GM12878 (cell line): ENCODE measurements around the gene MGAT5. TPM values are rescaled to one million over a fixed set of nuclear protein-coding genes. Genes with fewer than 3 reads are reported as not detected.

ENCODE experiments used
- ATAC-seq: fragments of 200-7000 bp; cut with Tn5 transposase; 3 replicates; pipeline ENCODE4 v1.9.1; 2020; ENCODE audit warnings: mild to moderate bottlenecking, moderate library complexity
- BruUV-seq: library from RNA; stranded (reverse); fragments of 400-500 nt; replicated peaks from 2 replicates; lab custom pipeline; 2021; lab: Mats Ljungman, UMichigan
- CTCF ChIA-PET: fragments of 300-600 bp; sonication (Branson Sonifier 250); formaldehyde crosslinking; extraction: SDS; loops from one replicate; lab custom pipeline; 2021; ENCODE audit warnings: inconsistent platforms; lab: Yijun Ruan, JAX
- POLR2A ChIA-PET: fragments of 350-600 bp; formaldehyde crosslinking; extraction: SDS; loops from one replicate; lab custom pipeline; 2021; ENCODE audit warnings: inconsistent platforms; lab: Charles Lee
- RAD21 ChIA-PET: fragments of 300-600 bp; sonication (Branson Sonifier 250); formaldehyde crosslinking; loops from one replicate; lab custom pipeline; 2023; ENCODE audit warnings: antibody characterized with exemption; ENCODE audit not compliant: unreplicated experiment; lab: Charles Lee
- SMC1A ChIA-PET: fragments of 300-600 bp; sonication (Branson Sonifier 250); formaldehyde crosslinking; loops from one replicate; lab custom pipeline; 2023; ENCODE audit not compliant: unreplicated experiment, uncharacterized antibody; lab: Charles Lee
- DNase-seq: peaks from one replicate; pipeline ENCODE4 v3.0.0-alpha.2; 2011; ENCODE audit warnings: low read depth, low spot score
- FAIRE-seq: peaks from 3 replicates; lab custom pipeline; 2011; peaks lifted over from hg19 to GRCh38; lab: Jason Lieb, UNC
- H2AFZ ChIP-seq: 2 replicates; pipeline ENCODE4 v1.6.0; 2011; ENCODE audit warnings: low read depth, low read length, control low read depth; ENCODE audit not compliant: control insufficient read depth
- H3K27ac ChIP-seq: 2 replicates; pipeline ENCODE4 v1.5.1; 2011; ENCODE audit warnings: control low read depth; ENCODE audit not compliant: control insufficient read depth, insufficient read depth
- H3K27me3 ChIP-seq, 2 experiments: replicated peaks in 1 of 2; 2 replicates each; pipeline versions ENCODE4 v1.6.0 to v1.6.1; 2011; ENCODE audit warnings: low read length in 1 of 2; ENCODE audit not compliant: control insufficient read depth in 2 of 2, insufficient read depth in 2 of 2
- H3K36me3 ChIP-seq, 2 experiments: 2 replicates each; pipeline ENCODE4 v1.5.1; 2011; ENCODE audit warnings: low read length in 1 of 2; ENCODE audit not compliant: control insufficient read depth in 2 of 2, insufficient read depth in 2 of 2
- H3K4me1 ChIP-seq: 2 replicates; pipeline ENCODE4 v1.6.1; 2011; ENCODE audit warnings: mild to moderate bottlenecking, low read length, moderate library complexity, mixed read lengths; ENCODE audit not compliant: control insufficient read depth, insufficient read depth
- H3K4me2 ChIP-seq: 2 replicates; pipeline ENCODE4 v1.6.0; 2011; ENCODE audit warnings: control low read depth; ENCODE audit not compliant: control insufficient read depth, insufficient read depth
- H3K4me3 ChIP-seq: fragments of 200-600 bp; sonication (generic); 2 replicates; pipeline ENCODE4 v1.5.1; 2016
- H3K79me2 ChIP-seq: 2 replicates; pipeline ENCODE4 v1.6.0; 2011; ENCODE audit warnings: low read length; ENCODE audit not compliant: control insufficient read depth, insufficient read depth
- H3K9ac ChIP-seq: 2 replicates; pipeline ENCODE4 v1.8.0; 2011; ENCODE audit warnings: low read length, control low read depth, mixed read lengths; ENCODE audit not compliant: control insufficient read depth, insufficient read depth
- H3K9me3 ChIP-seq: replicated peaks from 3 replicates; pipeline ENCODE4 v1.5.1; 2011; ENCODE audit warnings: mild to moderate bottlenecking, low read length; ENCODE audit not compliant: control insufficient read depth, insufficient read depth
- H4K20me1 ChIP-seq: 2 replicates; pipeline ENCODE4 v1.6.0; 2011; ENCODE audit not compliant: control insufficient read depth, insufficient read depth
- EED ChIP-seq: sonication (generic); IDR thresholded peaks from 2 replicates; pipeline ENCODE4 v1.6.1; 2016; ENCODE audit warnings: antibody characterized with exemption, low read depth
- ELK1 ChIP-seq: IDR thresholded peaks from 2 replicates; pipeline ENCODE4 v1.6.1; 2012; ENCODE audit warnings: low read depth, low read length, improper control_type of control experiment
- ETV6 ChIP-seq, 2 experiments: fragments of 450-650 bp in 1 of 2; IDR thresholded peaks in 1 of 2; conservative IDR thresholded peaks in 1 of 2; 2 replicates each; pipeline ENCODE4 v1.6.1; 2014; ENCODE audit warnings: antibody characterized with exemption in 1 of 2, borderline replicate concordance in 1 of 2, low read depth in 1 of 2, mild to moderate bottlenecking in 1 of 2, moderate library complexity in 1 of 2
- MLLT1 ChIP-seq: fragments of 450-650 bp; IDR thresholded peaks from 2 replicates; pipeline ENCODE4 v1.6.1; 2016; ENCODE audit warnings: mild to moderate bottlenecking
- RUNX3 ChIP-seq: IDR thresholded peaks from 2 replicates; pipeline ENCODE4 v1.6.1; 2012; ENCODE audit warnings: low read length, inconsistent platforms
- WGBS: methylation state at CpG from one replicate; pipeline ENCODE4 v1.1.6; 2016; ENCODE audit warnings: low lambda C conversion rate; ENCODE audit not compliant: insufficient replicate concordance, insufficient coverage; ENCODE audit errors: missing lambda C conversion rate; 5-methylcytosine and 5-hydroxymethylcytosine counted together
- in situ Hi-C: fragments of 300-500 bp; cut with MboI; formaldehyde crosslinking; loops from 9 replicates; pipeline ENCODE4 v1.14.3; 2018; ENCODE audit warnings: mixed read lengths
- intact Hi-C: fragments of 100-400 bp; cut with micrococcal nuclease; formaldehyde crosslinking; loops from one replicate; pipeline ENCODE4 v1.14.2; 2022; ENCODE audit not compliant: unreplicated experiment
- polyA plus RNA-seq, 11 experiments: library from polyadenylated mRNA; depleted of rRNA in 4 of 11; unstranded in 6 of 11; stranded (reverse) in 5 of 11; fragments of >200 nt; fragmentation: Nextera tagmentation in 4 of 11; fragmentation: Illumina TruSeq in 1 of 11; extraction: Ambion mirVana in 4 of 11; extraction: Trizol in 1 of 11; gene quantifications; 1 replicate in 1 of 11; 2 replicates in 10 of 11; pipeline versions ENCODE4 v1.2.1 to v1.2.3, GENCODE V29; 2011 to 2016; ENCODE audit warnings: inconsistent platforms in 2 of 11, missing spikeins in 2 of 11, low read depth in 1 of 11
- total RNA-seq, 4 experiments: library from RNA; depleted of rRNA in 3 of 4; stranded (reverse); fragments of >200 nt in 3 of 4; fragmentation: Illumina TruSeq in 1 of 4; extraction: Trizol in 1 of 4; gene quantifications; 2 replicates each; pipeline versions ENCODE4 v1.2.1 to v1.2.3, GENCODE V29; 2013 to 2021

MGAT5 gene
- total and polyA plus RNA-seq, 10 of the 15 experiments (the other 5 are each of a cell fraction or from before 2014, with no cell fraction given) = 4.9 to 104 (median 36.2) TPM

DNA sequence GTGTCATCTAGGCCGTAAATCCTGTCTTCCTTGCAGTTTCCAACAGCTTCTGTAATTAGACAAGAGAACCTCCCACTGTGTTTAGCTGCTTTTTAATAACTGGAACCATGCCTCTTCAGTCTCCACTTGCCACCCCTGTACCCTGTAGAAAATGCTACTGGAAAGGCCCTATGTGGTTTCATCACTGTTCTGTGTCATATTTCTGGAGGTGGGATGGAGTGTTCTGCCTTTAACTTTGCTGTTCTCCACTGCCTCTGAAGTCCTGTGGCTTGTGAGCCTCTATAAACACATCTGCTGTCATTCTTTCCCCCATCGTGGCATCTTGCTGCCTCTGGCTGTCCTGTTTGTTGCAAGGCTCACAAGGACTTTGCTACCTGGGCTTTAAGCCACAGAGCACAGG lies 17.9 kb downstream of the MGAT5 start:
- intact Hi-C loops (no loop called here), in situ Hi-C loops (no loop called here)
- DNase-seq (no peak), FAIRE-seq (no peak), ATAC-seq (peak; percentile 53)
- ChIA-PET POLR2A (interaction anchor here (0.7 to 1.6 kb wide), 3 partner anchors 10 to 18 kb away, joined by 3 to 9 read pairs (median 3); partner anchors contain the start of gene MGAT5), RAD21 (interaction anchor here (0.7 to 4.1 kb wide), 6 partner anchors 9 to 319 kb away, joined by 3 to 27 read pairs (median 4); no protein-coding TSS in a partner anchor), CTCF (interaction anchor here (1.6 to 4.6 kb wide), 4 partner anchors 10 to 140 kb away, joined by 6 to 29 read pairs (median 17); no protein-coding TSS in a partner anchor), SMC1A (interaction anchor here (1.0 to 6.4 kb wide), 13 partner anchors 9 to 153 kb away, joined by 3 to 36 read pairs (median 13); partner anchors contain the start of gene MGAT5)
- Histone ChIP-seq H3K4me2 (0 out of 2 replicates have a peak overlapping the region, but pooled peaks have one; percentile 53), H3K36me3 (peaks cover 3 to 31% of the 10 kb centered on the region in 2 experiments), H3K4me3 (no peak overlapping the region), H3K4me1 (peaks cover 56% of the 10 kb centered on the region), H2AFZ (no peak overlapping the region), H3K9ac (no peak overlapping the region), H3K27me3 (no peaks in the 10 kb centered on the region), H3K9me3 (no peaks in the 10 kb centered on the region; the same call in 2 of the 3 replicates), H3K27ac (peak overlapping the region; percentile 52), H4K20me1 (no peaks in the 10 kb centered on the region), H3K79me2 (peaks cover 55% of the 10 kb centered on the region)
- BruUV-seq = no TSS peak
- 93% methylated on average over 2 of the region's 2 CpGs for WGBS
- TF ChIP-seq MLLT1 (peak; percentile 54; the same call in 1 of the 2 replicates), RUNX3 (peak; percentile 68), ETV6 (conservative IDR thresholded peaks at IDR 0.05 in 1 of 2, IDR thresholded peaks at IDR 0.05 in 1 of 2; ENCODE audit: borderline replicate concordance in 1 of 2, low read depth in 1 of 2) (no peak), EED (0 out of 2 replicates have a peak, but pooled peaks have one; percentile 35), ELK1 (no peak)
